SK-N-SH treated with all-trans-retinoic acid at 6 μM for 48 hours (cell line): ENCODE data around the gene EXOSC9.
A peak's percentile ranks its signal among the peaks of the same experiment; 100 is the strongest.

Source experiments
- ATAC-seq: fragments of 200-7000 bp; cut with Tn5 transposase; 3 replicates; pipeline ENCODE4 v1.9.1; 2020; ENCODE audit warnings: mild to moderate bottlenecking, moderate library complexity
- ARNTL ChIP-seq: fragments of 450-650 bp; formaldehyde crosslinking; IDR thresholded peaks from 2 replicates; pipeline ENCODE4 v1.5.0; 2020; ENCODE audit warnings: low read depth, mild to moderate bottlenecking, moderate library complexity, borderline replicate concordance
- ESRRG ChIP-seq: fragments of 250-450 bp; sonication (Bioruptor Pico); IDR thresholded peaks from 2 replicates; pipeline ENCODE4 v1.6.1; 2021; ENCODE audit warnings: mild to moderate bottlenecking
- GLIS3 ChIP-seq: fragments of 250-450 bp; sonication (Bioruptor Pico); IDR thresholded peaks from 2 replicates; pipeline ENCODE4 v1.5.0; 2020; ENCODE audit warnings: mild to moderate bottlenecking, moderate library complexity
- ISL1 ChIP-seq: fragments of 250-450 bp; sonication (Bioruptor Pico); IDR thresholded peaks from 2 replicates; pipeline ENCODE4 v2.1.2; 2022; ENCODE audit warnings: mild to moderate bottlenecking, moderate library complexity
- OSR1 ChIP-seq: fragments of 250-450 bp; sonication (Bioruptor Pico); IDR thresholded peaks from 2 replicates; pipeline ENCODE4 v1.8.0; 2022; ENCODE audit warnings: moderate library complexity, mild to moderate bottlenecking, inconsistent platforms
- RARB ChIP-seq: fragments of 250-450 bp; sonication (Bioruptor Pico); IDR thresholded peaks from 2 replicates; pipeline ENCODE4 v1.8.0; 2021; ENCODE audit warnings: mild to moderate bottlenecking, moderate library complexity
- SNAI2 ChIP-seq: fragments of 250-450 bp; sonication (Bioruptor Pico); IDR thresholded peaks from 2 replicates; pipeline ENCODE4 v1.5.0; 2020; ENCODE audit warnings: mild to moderate bottlenecking, moderate library complexity
- TCF4 ChIP-seq: fragments of 250-450 bp; sonication (Bioruptor Pico); IDR thresholded peaks from 2 replicates; pipeline ENCODE4 v1.8.0; 2021; ENCODE audit warnings: mild to moderate bottlenecking, moderate library complexity, borderline replicate concordance
- ZC3H10 ChIP-seq: fragments of 250-450 bp; sonication (Bioruptor Pico); IDR thresholded peaks from 2 replicates; pipeline ENCODE4 v1.5.1; 2021; ENCODE audit warnings: mild to moderate bottlenecking, moderate library complexity
- ZFP3 ChIP-seq: fragments of 250-450 bp; sonication (Bioruptor Pico); IDR thresholded peaks from 2 replicates; pipeline ENCODE4 v1.5.0; 2020; ENCODE audit warnings: mild to moderate bottlenecking, moderate library complexity
- ZFP30 ChIP-seq: fragments of 450-650 bp; formaldehyde crosslinking; IDR thresholded peaks from 2 replicates; pipeline ENCODE4 v1.5.0; 2022; ENCODE audit warnings: mild to moderate bottlenecking, moderate library complexity
- ZNF8 ChIP-seq: fragments of 450-650 bp; formaldehyde crosslinking; IDR thresholded peaks from 2 replicates; pipeline ENCODE4 v1.5.0; 2020; ENCODE audit warnings: mild to moderate bottlenecking, moderate library complexity
- TF ChIP-seq, protein P1 (sequence below): fragments of 250-450 bp; sonication (Bioruptor Pico); IDR thresholded peaks from 2 replicates; pipeline ENCODE4 v1.8.0; 2020; ENCODE audit warnings: mild to moderate bottlenecking, moderate library complexity, borderline replicate concordance
- TF ChIP-seq, protein P2 (sequence below): fragments of 250-450 bp; sonication (Bioruptor Pico); IDR thresholded peaks from 2 replicates; pipeline ENCODE4 v1.5.1; 2020; ENCODE audit warnings: low read depth, mild to moderate bottlenecking, moderate library complexity
- TF ChIP-seq, protein P3 (sequence below): fragments of 250-450 bp; sonication (Bioruptor Pico); IDR thresholded peaks from 2 replicates; pipeline ENCODE4 v1.5.0; 2020; ENCODE audit warnings: mild to moderate bottlenecking, moderate library complexity
- TF ChIP-seq, protein P4 (sequence below): fragments of 250-450 bp; sonication (Bioruptor Pico); IDR thresholded peaks from 2 replicates; pipeline ENCODE4 v1.5.1; 2021; ENCODE audit warnings: mild to moderate bottlenecking, moderate library complexity
- TF ChIP-seq, protein P5 (sequence below): fragments of 250-450 bp; sonication (Bioruptor Pico); IDR thresholded peaks from 2 replicates; pipeline ENCODE4 v1.8.0; 2021; ENCODE audit warnings: low read depth, mild to moderate bottlenecking, moderate library complexity, borderline replicate concordance

The EXOSC9 gene

DNA sequence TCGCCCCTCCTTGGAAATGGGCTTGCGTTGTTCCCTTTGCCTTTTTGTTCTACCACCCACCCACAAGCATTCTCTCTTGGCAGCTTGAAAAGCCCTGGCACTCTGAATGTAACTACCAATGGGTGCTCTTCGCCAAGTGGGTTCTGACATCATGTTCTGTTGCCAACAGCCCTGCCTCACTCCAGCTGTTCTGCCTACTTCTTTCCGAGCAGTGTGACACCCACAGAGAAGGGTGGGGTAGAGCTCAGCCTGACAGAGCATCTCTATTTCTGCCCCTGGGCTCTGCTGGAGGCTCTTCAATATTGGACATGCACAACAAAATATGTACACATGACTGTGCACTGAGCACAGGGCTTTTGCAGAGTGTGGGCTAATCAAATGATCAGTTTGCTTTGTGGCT, 15.6 kb upstream of the EXOSC9 start:
- TF ChIP-seq ISL1 (CRISPR knock-in tag), result no peak
- TF ChIP-seq GLIS3 (CRISPR knock-in tag), result no peak
- no peak for TF ChIP-seq TCF4
- TF ChIP-seq ZFP30 (CRISPR knock-in tag), result no peak
- no peak for TF ChIP-seq ZC3H10 (CRISPR knock-in tag)
- TF ChIP-seq RARB (CRISPR knock-in tag), result no peak
- TF ChIP-seq, protein P1, sequence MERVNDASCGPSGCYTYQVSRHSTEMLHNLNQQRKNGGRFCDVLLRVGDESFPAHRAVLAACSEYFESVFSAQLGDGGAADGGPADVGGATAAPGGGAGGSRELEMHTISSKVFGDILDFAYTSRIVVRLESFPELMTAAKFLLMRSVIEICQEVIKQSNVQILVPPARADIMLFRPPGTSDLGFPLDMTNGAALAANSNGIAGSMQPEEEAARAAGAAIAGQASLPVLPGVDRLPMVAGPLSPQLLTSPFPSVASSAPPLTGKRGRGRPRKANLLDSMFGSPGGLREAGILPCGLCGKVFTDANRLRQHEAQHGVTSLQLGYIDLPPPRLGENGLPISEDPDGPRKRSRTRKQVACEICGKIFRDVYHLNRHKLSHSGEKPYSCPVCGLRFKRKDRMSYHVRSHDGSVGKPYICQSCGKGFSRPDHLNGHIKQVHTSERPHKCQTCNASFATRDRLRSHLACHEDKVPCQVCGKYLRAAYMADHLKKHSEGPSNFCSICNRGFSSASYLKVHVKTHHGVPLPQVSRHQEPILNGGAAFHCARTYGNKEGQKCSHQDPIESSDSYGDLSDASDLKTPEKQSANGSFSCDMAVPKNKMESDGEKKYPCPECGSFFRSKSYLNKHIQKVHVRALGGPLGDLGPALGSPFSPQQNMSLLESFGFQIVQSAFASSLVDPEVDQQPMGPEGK (CRISPR knock-in tag), result no peak
- TF ChIP-seq OSR1 (CRISPR knock-in tag), result no peak
- TF ChIP-seq, protein P2, sequence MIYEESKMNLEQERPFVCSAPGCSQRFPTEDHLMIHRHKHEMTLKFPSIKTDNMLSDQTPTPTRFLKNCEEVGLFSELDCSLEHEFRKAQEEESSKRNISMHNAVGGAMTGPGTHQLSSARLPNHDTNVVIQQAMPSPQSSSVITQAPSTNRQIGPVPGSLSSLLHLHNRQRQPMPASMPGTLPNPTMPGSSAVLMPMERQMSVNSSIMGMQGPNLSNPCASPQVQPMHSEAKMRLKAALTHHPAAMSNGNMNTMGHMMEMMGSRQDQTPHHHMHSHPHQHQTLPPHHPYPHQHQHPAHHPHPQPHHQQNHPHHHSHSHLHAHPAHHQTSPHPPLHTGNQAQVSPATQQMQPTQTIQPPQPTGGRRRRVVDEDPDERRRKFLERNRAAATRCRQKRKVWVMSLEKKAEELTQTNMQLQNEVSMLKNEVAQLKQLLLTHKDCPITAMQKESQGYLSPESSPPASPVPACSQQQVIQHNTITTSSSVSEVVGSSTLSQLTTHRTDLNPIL (CRISPR knock-in tag), result no peak
- no peak for TF ChIP-seq ZNF8 (CRISPR knock-in tag)
- no peak for TF ChIP-seq ARNTL (CRISPR knock-in tag)
- TF ChIP-seq, protein P3, sequence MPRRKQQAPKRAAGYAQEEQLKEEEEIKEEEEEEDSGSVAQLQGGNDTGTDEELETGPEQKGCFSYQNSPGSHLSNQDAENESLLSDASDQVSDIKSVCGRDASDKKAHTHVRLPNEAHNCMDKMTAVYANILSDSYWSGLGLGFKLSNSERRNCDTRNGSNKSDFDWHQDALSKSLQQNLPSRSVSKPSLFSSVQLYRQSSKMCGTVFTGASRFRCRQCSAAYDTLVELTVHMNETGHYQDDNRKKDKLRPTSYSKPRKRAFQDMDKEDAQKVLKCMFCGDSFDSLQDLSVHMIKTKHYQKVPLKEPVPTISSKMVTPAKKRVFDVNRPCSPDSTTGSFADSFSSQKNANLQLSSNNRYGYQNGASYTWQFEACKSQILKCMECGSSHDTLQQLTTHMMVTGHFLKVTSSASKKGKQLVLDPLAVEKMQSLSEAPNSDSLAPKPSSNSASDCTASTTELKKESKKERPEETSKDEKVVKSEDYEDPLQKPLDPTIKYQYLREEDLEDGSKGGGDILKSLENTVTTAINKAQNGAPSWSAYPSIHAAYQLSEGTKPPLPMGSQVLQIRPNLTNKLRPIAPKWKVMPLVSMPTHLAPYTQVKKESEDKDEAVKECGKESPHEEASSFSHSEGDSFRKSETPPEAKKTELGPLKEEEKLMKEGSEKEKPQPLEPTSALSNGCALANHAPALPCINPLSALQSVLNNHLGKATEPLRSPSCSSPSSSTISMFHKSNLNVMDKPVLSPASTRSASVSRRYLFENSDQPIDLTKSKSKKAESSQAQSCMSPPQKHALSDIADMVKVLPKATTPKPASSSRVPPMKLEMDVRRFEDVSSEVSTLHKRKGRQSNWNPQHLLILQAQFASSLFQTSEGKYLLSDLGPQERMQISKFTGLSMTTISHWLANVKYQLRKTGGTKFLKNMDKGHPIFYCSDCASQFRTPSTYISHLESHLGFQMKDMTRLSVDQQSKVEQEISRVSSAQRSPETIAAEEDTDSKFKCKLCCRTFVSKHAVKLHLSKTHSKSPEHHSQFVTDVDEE, result no peak
- TF ChIP-seq SNAI2 (CRISPR knock-in tag), result no peak
- peak; percentile 16 for ATAC-seq

DNA sequence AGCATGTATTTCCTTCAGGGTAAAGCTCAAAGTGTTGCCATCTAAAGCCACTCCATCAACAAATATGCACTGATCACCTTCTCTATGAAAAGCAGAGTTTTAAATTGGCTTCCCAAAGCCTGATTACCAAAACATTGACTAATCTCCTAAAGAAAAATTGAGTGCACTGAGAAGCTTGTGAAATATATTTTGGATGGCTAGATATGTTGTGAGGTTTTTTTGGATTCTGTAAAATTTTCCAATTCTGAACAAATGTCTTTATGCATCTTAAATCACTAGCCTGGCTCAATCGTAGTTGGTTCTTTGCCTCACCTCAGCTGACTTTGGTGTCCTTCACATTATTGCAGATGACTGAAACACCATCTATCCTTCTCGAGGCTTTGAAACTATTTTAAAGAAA, 14.9 kb upstream of the EXOSC9 start:
- TF ChIP-seq, protein P4, sequence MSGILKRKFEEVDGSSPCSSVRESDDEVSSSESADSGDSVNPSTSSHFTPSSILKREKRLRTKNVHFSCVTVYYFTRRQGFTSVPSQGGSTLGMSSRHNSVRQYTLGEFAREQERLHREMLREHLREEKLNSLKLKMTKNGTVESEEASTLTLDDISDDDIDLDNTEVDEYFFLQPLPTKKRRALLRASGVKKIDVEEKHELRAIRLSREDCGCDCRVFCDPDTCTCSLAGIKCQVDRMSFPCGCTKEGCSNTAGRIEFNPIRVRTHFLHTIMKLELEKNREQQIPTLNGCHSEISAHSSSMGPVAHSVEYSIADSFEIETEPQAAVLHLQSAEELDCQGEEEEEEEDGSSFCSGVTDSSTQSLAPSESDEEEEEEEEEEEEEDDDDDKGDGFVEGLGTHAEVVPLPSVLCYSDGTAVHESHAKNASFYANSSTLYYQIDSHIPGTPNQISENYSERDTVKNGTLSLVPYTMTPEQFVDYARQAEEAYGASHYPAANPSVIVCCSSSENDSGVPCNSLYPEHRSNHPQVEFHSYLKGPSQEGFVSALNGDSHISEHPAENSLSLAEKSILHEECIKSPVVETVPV (CRISPR knock-in tag), result no peak
- TF ChIP-seq, protein P5, sequence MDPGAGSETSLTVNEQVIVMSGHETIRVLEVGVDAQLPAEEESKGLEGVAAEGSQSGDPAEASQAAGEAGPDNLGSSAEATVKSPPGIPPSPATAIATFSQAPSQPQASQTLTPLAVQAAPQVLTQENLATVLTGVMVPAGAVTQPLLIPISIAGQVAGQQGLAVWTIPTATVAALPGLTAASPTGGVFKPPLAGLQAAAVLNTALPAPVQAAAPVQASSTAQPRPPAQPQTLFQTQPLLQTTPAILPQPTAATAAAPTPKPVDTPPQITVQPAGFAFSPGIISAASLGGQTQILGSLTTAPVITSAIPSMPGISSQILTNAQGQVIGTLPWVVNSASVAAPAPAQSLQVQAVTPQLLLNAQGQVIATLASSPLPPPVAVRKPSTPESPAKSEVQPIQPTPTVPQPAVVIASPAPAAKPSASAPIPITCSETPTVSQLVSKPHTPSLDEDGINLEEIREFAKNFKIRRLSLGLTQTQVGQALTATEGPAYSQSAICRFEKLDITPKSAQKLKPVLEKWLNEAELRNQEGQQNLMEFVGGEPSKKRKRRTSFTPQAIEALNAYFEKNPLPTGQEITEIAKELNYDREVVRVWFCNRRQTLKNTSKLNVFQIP (CRISPR knock-in tag), result no peak
- TF ChIP-seq ZC3H10 (CRISPR knock-in tag) (no peak), ZNF8 (CRISPR knock-in tag) (no peak), ESRRG (CRISPR knock-in tag) (no peak), ZFP30 (CRISPR knock-in tag) (no peak), ZFP3 (no peak), TCF4 (no peak), ISL1 (CRISPR knock-in tag) (no peak), RARB (CRISPR knock-in tag) (no peak)
- TF ChIP-seq, protein P3, result no peak
- TF ChIP-seq, protein P1 (CRISPR knock-in tag), result no peak
- TF ChIP-seq, protein P2 (CRISPR knock-in tag), result no peak
- ATAC-seq, result no peak
